ENCODE data around the gene STYXL1.
"Not testable (repeated sequence)": the region's sequence is repeated elsewhere in the genome, so short reads cannot be mapped to it uniquely, and the experiment has no call there.

The STYXL1 gene, protein sequence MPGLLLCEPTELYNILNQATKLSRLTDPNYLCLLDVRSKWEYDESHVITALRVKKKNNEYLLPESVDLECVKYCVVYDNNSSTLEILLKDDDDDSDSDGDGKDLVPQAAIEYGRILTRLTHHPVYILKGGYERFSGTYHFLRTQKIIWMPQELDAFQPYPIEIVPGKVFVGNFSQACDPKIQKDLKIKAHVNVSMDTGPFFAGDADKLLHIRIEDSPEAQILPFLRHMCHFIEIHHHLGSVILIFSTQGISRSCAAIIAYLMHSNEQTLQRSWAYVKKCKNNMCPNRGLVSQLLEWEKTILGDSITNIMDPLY

DNA sequence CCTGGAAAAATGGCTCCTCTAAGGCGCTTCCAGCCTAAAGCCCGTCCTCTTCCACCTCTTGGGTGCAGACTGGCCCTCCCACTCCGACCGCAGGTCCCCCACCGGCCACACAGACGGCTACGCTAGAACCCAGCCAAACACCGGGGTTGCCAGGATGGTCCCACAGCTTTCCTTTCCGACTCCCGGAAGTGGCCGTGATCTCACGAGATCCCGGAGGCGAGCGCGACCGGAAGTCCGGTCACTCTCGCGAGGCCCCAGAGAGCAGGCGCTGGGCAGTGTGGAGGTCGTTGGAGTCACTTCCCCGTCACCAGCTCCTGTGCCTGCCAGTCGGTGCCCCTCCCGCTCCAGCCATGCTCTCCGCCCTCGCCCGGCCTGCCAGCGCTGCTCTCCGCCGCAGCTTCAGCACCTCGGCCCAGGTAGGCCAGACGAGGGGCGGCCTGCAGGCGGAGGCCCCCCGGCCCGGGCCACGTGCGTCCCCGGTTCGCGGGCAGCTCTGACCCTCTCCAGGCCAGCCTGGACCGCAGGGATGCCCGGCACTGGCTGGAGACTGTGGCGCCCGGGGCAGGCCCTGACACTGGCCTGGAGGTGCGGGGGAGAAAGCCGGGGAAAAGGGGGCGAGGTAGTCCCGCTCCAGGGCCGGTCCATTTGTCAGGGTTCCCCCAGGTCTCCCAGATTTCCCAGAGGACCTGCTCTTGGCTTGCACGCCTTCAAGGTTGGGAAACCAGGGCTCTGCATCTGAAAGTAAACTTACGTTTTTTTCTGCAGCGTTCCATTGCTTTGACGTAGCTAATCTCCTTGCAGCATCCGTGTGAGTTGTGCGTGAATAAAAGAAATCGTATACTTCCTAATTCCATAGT lies at the start of gene STYXL1, which contains the start of gene MDH2:
Gene STYXL1, minus strand, starts transcription at position 190 of the 857 bp plus-strand sequence. CDS start 17,477 bp downstream, outside the sequence.
Gene MDH2, plus strand, starts transcription at position 296 of the 857 bp plus-strand sequence. Its CDS starts 55 bp downstream, at position 351.
- peak; percentile 96 for DNase-seq (ENCODE audit: low read depth)
- TF ChIP-seq, protein P1, sequence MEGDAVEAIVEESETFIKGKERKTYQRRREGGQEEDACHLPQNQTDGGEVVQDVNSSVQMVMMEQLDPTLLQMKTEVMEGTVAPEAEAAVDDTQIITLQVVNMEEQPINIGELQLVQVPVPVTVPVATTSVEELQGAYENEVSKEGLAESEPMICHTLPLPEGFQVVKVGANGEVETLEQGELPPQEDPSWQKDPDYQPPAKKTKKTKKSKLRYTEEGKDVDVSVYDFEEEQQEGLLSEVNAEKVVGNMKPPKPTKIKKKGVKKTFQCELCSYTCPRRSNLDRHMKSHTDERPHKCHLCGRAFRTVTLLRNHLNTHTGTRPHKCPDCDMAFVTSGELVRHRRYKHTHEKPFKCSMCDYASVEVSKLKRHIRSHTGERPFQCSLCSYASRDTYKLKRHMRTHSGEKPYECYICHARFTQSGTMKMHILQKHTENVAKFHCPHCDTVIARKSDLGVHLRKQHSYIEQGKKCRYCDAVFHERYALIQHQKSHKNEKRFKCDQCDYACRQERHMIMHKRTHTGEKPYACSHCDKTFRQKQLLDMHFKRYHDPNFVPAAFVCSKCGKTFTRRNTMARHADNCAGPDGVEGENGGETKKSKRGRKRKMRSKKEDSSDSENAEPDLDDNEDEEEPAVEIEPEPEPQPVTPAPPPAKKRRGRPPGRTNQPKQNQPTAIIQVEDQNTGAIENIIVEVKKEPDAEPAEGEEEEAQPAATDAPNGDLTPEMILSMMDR (IDR thresholded peaks at IDR 0.05; ENCODE audit: low read length, missing control alignments), result no peak

DNA sequence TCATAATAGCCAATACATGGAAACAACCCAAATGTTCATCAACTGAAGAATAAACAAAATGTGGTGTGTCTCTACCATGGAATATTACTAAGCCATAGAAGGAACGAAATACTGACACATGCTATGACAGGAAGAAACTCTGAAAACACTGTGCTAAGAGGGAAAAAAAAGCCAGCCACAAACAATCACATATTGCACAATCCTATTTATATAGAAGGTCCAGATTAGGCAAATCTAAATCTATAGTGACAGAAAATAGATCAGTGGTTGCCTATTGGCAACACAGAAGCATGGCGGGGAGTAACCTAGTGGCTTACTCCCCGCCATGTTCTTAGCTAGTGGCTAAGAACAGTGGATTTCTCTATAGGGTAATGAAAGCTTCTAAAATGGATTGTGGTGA lies 48.1 kb upstream of the STYXL1 start:
- no peak for DNase-seq (ENCODE audit: low read depth)
- no peak overlapping the region for H3K4me3 ChIP-seq (replicated peaks; ENCODE audit: low read depth, low read length)
- TF ChIP-seq, protein P1 (IDR thresholded peaks at IDR 0.05; ENCODE audit: low read length, missing control alignments), result no peak

More for the DNA sequence above, at the start of gene STYXL1, which contains the start of gene MDH2:
- H3K4me3 ChIP-seq (replicated peaks; ENCODE audit: low read depth, low read length), result peak within 1 kb of the TSS; percentile 99

DNA sequence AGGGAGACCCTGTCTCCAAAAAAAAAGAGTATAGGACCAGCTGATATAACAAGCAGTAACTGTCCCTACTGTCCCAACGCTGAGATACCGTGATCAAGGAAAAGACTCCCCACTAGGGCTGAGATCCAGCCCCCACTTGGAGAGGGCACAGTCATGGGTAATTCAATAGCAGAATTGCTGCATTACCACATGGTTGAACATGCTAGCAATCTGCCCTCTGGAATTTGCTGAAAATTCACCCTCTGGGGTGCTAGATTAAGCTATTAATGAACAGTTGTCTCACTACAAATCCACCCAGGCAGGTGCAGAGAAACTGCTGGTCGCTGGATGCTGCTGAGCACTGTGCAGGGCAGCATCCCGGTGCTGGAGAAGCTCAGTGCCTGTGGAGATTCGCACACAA lies 46.5 kb upstream of the STYXL1 start:
- DNase-seq (ENCODE audit: low read depth); H3K4me3 ChIP-seq (replicated peaks; ENCODE audit: low read depth, low read length): not testable (repeated sequence)

DNA sequence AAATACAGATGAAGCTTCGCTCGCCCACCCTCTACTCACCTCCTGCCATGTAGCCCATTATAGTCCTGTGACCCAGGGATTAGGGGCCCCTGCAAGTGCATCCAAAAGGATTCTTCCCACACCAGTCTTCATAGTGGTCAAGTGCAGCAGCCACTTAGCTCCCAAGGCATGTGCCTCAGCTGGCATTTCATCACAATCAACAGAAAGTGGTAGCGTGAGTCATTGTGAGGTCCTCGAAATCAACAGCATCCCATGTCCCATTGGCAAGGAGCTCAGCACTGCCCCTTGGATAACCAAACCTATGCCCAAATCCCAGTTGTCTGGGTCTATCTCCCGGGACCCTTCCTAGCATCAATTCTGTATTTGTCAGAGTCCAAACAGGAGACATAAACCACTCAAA lies 45.7 kb upstream of the STYXL1 start:
- H3K4me3 ChIP-seq (replicated peaks; ENCODE audit: low read depth, low read length); DNase-seq (ENCODE audit: low read depth): not testable (repeated sequence)

DNA sequence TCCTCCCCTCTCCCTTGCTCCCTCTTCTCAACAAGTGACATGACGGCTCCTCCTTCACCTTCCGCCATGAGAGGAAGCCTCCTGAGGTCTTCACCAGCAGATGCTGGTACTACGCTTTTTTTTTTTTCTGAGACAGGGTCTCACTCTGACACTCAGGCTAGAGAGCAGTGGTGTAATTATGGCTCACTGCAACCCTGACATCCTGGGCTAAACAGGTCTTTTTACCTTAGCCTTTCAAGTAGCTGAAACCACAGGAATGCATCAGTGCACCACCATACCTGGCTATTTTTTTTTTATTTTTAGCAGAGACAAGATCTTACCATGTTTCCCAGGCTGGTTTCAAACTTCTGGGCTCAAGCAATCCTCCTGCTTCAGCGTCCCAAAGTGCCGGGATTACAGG lies 43.7 kb upstream of the STYXL1 start:
- no peak for DNase-seq (ENCODE audit: low read depth)
- TF ChIP-seq, protein P1 (IDR thresholded peaks at IDR 0.05; ENCODE audit: low read length, missing control alignments), result no peak
- H3K4me3 ChIP-seq (replicated peaks; ENCODE audit: low read depth, low read length), result no peak overlapping the region

DNA sequence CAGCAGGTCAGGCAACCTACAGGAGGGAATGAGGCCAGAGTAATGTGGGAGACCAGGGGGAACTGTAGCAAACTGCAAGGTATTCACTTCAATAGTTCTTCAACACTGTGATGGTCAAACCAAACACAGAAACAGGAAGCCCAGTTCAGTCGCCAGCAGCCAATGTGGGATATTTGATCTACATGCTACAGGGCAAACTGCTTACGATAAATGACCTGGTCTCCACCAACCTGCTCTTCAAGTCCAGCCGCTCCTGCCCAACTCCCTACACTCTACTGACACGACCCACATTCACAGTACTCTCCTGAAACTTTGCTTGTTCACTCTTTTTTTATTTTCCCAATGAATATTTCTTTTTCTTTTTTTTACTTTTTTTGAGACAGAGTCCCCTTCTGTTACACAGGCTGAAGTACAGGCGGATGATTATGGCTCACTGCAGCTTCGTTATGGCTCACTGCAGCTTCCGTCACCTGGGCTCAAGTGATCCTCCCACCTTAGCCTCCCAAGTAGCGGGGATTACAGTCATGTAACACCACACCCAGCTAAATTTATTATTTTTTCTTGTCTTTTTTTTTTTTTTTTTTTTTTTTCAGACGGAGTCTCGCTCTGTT lies 42.2 kb upstream of the STYXL1 start:
- no peak for DNase-seq (ENCODE audit: low read depth)
- H3K4me3 ChIP-seq (replicated peaks; ENCODE audit: low read depth, low read length), result no peak overlapping the region
- TF ChIP-seq, protein P1 (IDR thresholded peaks at IDR 0.05; ENCODE audit: low read length, missing control alignments), result no peak

DNA sequence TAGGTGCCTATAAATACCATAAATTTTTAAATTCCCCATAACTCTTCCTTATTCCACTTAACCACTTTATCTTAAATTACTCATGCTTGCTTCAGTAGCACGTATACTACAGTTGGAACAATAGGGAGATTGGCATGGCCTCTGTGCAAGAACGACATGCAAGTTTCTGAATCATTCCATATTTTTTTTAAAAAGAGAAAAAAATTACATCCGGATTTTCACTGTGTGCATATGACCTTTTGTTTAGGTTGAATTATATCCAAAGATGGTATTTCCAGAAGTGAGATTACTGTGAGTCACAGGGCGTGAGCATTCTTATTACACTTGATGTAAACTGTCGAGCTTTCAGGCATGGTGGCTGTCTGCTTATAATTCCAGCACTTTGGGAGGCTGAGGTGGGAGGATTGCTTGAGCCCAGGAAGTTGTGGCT lies 39.6 kb upstream of the STYXL1 start:
- peak; percentile 98 for DNase-seq (ENCODE audit: low read depth)
- not testable (repeated sequence) for H3K4me3 ChIP-seq (replicated peaks; ENCODE audit: low read depth, low read length)

DNA sequence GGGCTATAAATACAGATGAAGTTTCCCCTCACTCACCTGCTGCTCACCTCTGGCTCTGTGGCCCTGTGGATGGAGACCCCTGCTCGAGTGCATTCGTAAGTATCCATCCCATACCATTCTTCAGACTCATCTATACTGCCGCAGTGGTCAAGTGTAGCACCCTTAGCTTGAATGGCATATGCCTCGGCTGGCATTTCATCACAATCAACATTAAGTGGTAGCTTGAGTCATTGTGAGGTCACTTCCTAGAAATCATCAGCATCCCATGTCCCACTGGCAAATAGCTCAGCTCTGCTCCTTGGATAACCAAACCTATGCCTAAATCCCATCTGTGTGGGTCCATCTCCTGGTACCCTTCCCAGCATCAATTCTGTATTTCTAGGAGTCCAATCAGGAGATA lies 38.3 kb upstream of the STYXL1 start:
- H3K4me3 ChIP-seq (replicated peaks; ENCODE audit: low read depth, low read length), result no peak overlapping the region
- DNase-seq (ENCODE audit: low read depth), result peak; percentile 44

DNA sequence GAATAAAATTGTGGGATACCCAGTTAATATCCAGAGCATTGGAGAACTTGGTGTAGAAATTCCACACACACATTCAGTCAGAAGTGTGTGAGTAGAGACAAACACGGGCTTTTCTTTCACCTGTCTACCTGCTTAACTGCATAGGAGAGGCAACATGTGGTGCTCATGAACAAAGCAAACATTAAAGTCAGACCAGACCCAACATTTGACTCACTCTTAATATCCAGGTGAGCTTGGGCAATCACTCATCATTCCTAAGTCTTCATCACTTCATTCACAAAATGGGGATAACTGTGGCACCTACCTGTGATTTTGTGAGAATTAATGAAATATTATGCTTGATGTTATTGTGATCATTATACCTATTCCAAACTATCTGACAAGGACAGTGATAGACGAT lies 36.3 kb upstream of the STYXL1 start:
- DNase-seq (ENCODE audit: low read depth), result not testable (repeated sequence)

More for the DNA sequence above, 38.3 kb upstream of the STYXL1 start:
- TF ChIP-seq, protein P1 (IDR thresholded peaks at IDR 0.05; ENCODE audit: low read length, missing control alignments), result no peak

More for the DNA sequence above, 36.3 kb upstream of the STYXL1 start:
- H3K4me3 ChIP-seq (replicated peaks; ENCODE audit: low read depth, low read length), result not testable (repeated sequence)
